Upper lobe of left lung (tissue), 6 donors: ENCODE measurements around the gene MSMO1. TPM values are rescaled to one million over a fixed set of nuclear protein-coding genes. Genes with fewer than 3 reads are reported as not detected.
"Not testable (repeated sequence)": the region's sequence is repeated elsewhere in the genome, so short reads cannot be mapped to it uniquely, and the experiment has no call there.

Experiments used
- ATAC-seq, 2 donors: fragments of 200-7000 bp; cut with Tn5 transposase; one replicate each; pipeline ENCODE4 v1.9.1; 2022; ENCODE audit warnings: mild to moderate bottlenecking in 2 of 2, moderate library complexity in 2 of 2; ENCODE audit not compliant: low FRiP score in 2 of 2
- DNase-seq, 2 donors: peaks; one replicate each; pipeline ENCODE4 v3.0.0-alpha.2; 2019 to 2020
- H3K27ac ChIP-seq, 4 donors: fragments of 200-600 bp; sonication (generic); one replicate each; pipeline ENCODE4 v1.5.1; 2016 to 2019
- H3K27me3 ChIP-seq, 4 donors: fragments of 200-600 bp; sonication (generic); one replicate each; pipeline ENCODE4 v1.5.1; 2017 to 2019
- H3K36me3 ChIP-seq, 4 donors: fragments of 200-600 bp; sonication (generic); one replicate each; pipeline ENCODE4 v1.5.1; 2016 to 2019
- H3K4me1 ChIP-seq, 4 donors: fragments of 200-600 bp; sonication (generic); one replicate each; pipeline ENCODE4 v1.5.1; 2018 to 2019
- H3K4me3 ChIP-seq, 4 donors: fragments of 200-600 bp; sonication (generic); one replicate each; pipeline ENCODE4 v1.5.1; 2017 to 2019; ENCODE audit warnings: mild to moderate bottlenecking in 2 of 4, moderate library complexity in 1 of 4
- H3K9me3 ChIP-seq, 4 donors: fragments of 200-600 bp; sonication (generic); one replicate each; pipeline ENCODE4 v1.5.1; 2018 to 2019
- CTCF ChIP-seq, 6 experiments: fragments of 450-650 bp in 4 of 6; fragments of 200-600 bp in 2 of 6; sonication (generic) in 2 of 6; IDR thresholded peaks; one replicate each; pipeline ENCODE4 v1.5.1; 2016 to 2019; ENCODE audit warnings: antibody characterized with exemption in 6 of 6
- EP300 ChIP-seq, 4 donors: sonication (generic); formaldehyde crosslinking; IDR thresholded peaks; one replicate each; pipeline ENCODE4 v1.5.1; 2017; ENCODE audit warnings: antibody characterized with exemption in 4 of 4, control low read depth in 2 of 4
- POLR2A ChIP-seq, 4 donors: fragments of 450-650 bp; IDR thresholded peaks; one replicate each; pipeline ENCODE4 v1.5.1; 2016 to 2017; ENCODE audit warnings: antibody characterized with exemption in 4 of 4, mild to moderate bottlenecking in 2 of 4
- POLR2AphosphoS5 ChIP-seq, 2 donors: sonication (generic); formaldehyde crosslinking; IDR thresholded peaks; one replicate each; pipeline ENCODE4 v1.5.1; 2017; ENCODE audit warnings: antibody characterized with exemption in 2 of 2
- WGBS, 2 donors: methylation state at CpG; one replicate each; pipeline ENCODE4 v1.1.5; 2017 to 2018; 5-methylcytosine and 5-hydroxymethylcytosine counted together
- total RNA-seq, 6 donors: library from RNA; depleted of rRNA in 4 of 6; stranded (reverse); fragments of >200 nt in 4 of 6; gene quantifications; one replicate each; pipeline versions ENCODE4 v1.1.0 to v1.2.1, GENCODE V29; 2016 to 2021
- donor health status: DM: no; HTN: no; CAD: no; lungs with moderate emphysema.
- donor health status: DM: no; HTN: yes; CAD: no; lungs with severe emphysema.

MSMO1 gene
- total RNA-seq = 100 to 1,000 TPM in 4 of 6 donors, 10 to 100 TPM in 2; 21.0 to 193 (median 125) TPM

DNA sequence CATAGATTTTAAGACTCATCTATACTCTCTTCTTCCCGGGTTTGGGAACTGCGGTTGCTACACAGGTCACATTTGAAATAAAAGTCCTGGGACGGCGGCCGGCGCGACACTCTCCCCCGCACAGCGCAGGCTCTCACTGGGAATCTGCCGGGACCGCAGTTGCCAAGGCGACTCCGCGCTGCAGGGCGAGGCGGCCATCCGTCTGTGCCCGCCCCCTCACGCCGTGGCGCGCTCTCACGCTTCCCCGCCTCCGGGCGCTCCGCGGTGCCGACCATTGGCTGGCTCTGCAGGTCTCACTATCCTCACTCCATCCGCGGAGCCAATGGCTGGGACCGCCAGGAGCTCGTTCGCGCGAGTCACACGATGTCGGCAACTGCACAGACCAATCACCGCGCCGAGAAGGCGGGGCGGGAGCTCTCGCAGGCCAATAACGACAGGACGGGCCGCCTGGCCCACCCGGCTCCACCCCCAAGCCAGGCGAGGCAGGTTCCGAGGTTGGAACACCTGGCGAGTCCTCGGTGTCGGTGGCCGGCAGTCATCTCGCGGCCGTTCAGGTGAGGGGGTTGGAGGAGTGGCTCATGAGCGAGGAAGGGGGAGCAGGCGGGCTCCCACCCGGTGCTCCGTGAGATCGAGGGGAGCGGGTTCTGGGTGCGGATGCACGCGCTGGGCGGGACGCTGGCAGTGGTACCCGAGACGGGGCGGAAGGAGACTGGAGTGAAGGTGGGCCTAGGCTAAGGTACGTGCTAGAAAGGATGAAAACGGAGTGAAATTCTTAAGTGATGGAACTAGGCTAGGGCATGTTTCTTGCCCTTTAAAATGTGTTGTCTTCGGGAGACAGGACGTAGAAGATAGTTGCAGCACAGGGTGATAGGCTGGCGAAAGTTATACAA lies at the start of gene MSMO1:
Gene MSMO1, plus strand, starts transcription at position 459 of the 890 bp plus-strand sequence. CDS start 5,702 bp downstream, outside the sequence.
- H3K4me1 ChIP-seq = peaks cover 18 to 30% (median 26%) of the 10 kb centered on the region in 4 donors
- peak; percentile 99 to 100 for DNase-seq

GRCh38 chr4:165279531-165279930 lies 47.9 kb upstream of the MSMO1 start:
- peaks cover 0 to 11% (median 2%) of the 10 kb centered on the region in 4 donors for H3K36me3 ChIP-seq
- not testable (repeated sequence) for H3K27ac ChIP-seq, H3K9me3 ChIP-seq, ATAC-seq, H3K4me1 ChIP-seq, H3K4me3 ChIP-seq, H3K27me3 ChIP-seq
- WGBS, 2 donors = 96 to 97% methylated on average over 20 of the region's 20 CpGs
- peak in 1 of 2 donors; percentile 73 for DNase-seq

More for the DNA sequence above, at the start of gene MSMO1:
- 0% methylated on average over 27 to 31 of the region's 76 CpGs for WGBS, 2 donors
- TF ChIP-seq CTCF (IDR thresholded peaks at IDR 0.05) (peak in 2 of 6 experiments; percentile 6 to 40), EP300 (IDR thresholded peaks at IDR 0.05) (peak in 1 of 4 donors; percentile 100), POLR2AphosphoS5 (IDR thresholded peaks at IDR 0.05) (peak; percentile 54 to 98), POLR2A (IDR thresholded peaks at IDR 0.05) (peak in 3 of 4 donors; percentile 35 to 93 (median 82))
- peaks cover 0 to 9% (median 3%) of the 10 kb centered on the region in 4 donors for H3K36me3 ChIP-seq
- no peaks in the 10 kb centered on the region for H3K27me3 ChIP-seq
- peak; percentile 99 for ATAC-seq
- no peaks in the 10 kb centered on the region for H3K9me3 ChIP-seq
- H3K27ac ChIP-seq = peak within 1 kb of the TSS; percentile 78 to 95 (median 87)
- peak within 1 kb of the TSS; percentile 77 to 99 (median 80) for H3K4me3 ChIP-seq

- not testable (repeated sequence) for H3K27ac ChIP-seq, H3K4me3 ChIP-seq, H3K9me3 ChIP-seq, H3K27me3 ChIP-seq, ATAC-seq, H3K36me3 ChIP-seq, DNase-seq
- peaks cover 0 to 13% (median 5%) of the 10 kb centered on the region in 4 donors for H3K4me1 ChIP-seq
- 92 to 94% methylated on average over 3 of the region's 3 CpGs for WGBS, 2 donors
These were observed 42.8 kb upstream of the MSMO1 start for GRCh38 chr4:165284697-165285096.

GRCh38 chr4:165286619-165287340 lies 40.7 kb upstream of the MSMO1 start:
- 57 to 61% methylated on average over 4 of the region's 4 CpGs for WGBS, 2 donors
- not testable (repeated sequence) for H3K27me3 ChIP-seq, H3K4me3 ChIP-seq, H3K27ac ChIP-seq, H3K36me3 ChIP-seq, ATAC-seq, DNase-seq, H3K9me3 ChIP-seq
- H3K4me1 ChIP-seq = peaks cover 0 to 13% (median 5%) of the 10 kb centered on the region in 4 donors

- peaks cover 0 to 13% (median 5%) of the 10 kb centered on the region in 4 donors for H3K4me1 ChIP-seq
- H3K27ac ChIP-seq = no peak overlapping the region
- no peaks in the 10 kb centered on the region for H3K36me3 ChIP-seq
- WGBS, 2 donors = 54 to 64% methylated on average over 3 of the region's 3 CpGs
- H3K9me3 ChIP-seq = no peaks in the 10 kb centered on the region
- H3K27me3 ChIP-seq = no peaks in the 10 kb centered on the region
- H3K4me3 ChIP-seq = no peak overlapping the region
- ATAC-seq = no peak
- no peak for TF ChIP-seq CTCF (IDR thresholded peaks at IDR 0.05)
- TF ChIP-seq EP300 (IDR thresholded peaks at IDR 0.05) = no peak
- TF ChIP-seq POLR2AphosphoS5 (IDR thresholded peaks at IDR 0.05) = no peak
- no peak for TF ChIP-seq POLR2A (IDR thresholded peaks at IDR 0.05)
- DNase-seq = no peak
These were observed 39.2 kb upstream of the MSMO1 start for GRCh38 chr4:165288226-165288625.
